Measurements from ENCODE around the gene ICE2. TPM values are rescaled to one million over a fixed set of nuclear protein-coding genes. Genes with fewer than 3 reads are reported as not detected.

ICE2 gene
- total and polyA plus RNA-seq, 2 of the 8 experiments (the other 6 are each of a cell fraction or from before 2014, with no cell fraction given): 40.0 to 87.3 TPM

- no peak for TF ChIP-seq NANOG (IDR thresholded peaks at IDR 0.05; ENCODE audit: insufficient read depth, low read depth, low read length, poor library complexity, severe bottlenecking)
- TF ChIP-seq ZNF274 (IDR thresholded peaks at IDR 0.05; ENCODE audit: borderline replicate concordance, extremely low read depth, low read length): no peak
- no peak for TF ChIP-seq RNF2 (IDR thresholded peaks at IDR 0.05; ENCODE audit: borderline replicate concordance, low read depth, low read length, missing control alignments, poor library complexity, severe bottlenecking)
- no peak for TF ChIP-seq CTBP2 (IDR thresholded peaks at IDR 0.05; ENCODE audit: borderline replicate concordance, insufficient read depth, insufficient read length, low read length)
- no peak for TF ChIP-seq BRCA1 (IDR thresholded peaks at IDR 0.05; ENCODE audit: low read depth, low read length)
- no peak for TF ChIP-seq CHD7 (IDR thresholded peaks at IDR 0.05; ENCODE audit: insufficient replicate concordance, low read length)
Measured at GRCh38 chr15:60438646-60439045, 40.3 kb downstream of the ICE2 start (continued).

Measured in H1 (cell line).